ENCODE data around the gene LYAR. TPM values are rescaled to one million over a fixed set of nuclear protein-coding genes. Genes with fewer than 3 reads are reported as not detected.

LYAR gene
- total RNA-seq, 1 donor from 2014 or later, result 12.6 TPM

DNA sequence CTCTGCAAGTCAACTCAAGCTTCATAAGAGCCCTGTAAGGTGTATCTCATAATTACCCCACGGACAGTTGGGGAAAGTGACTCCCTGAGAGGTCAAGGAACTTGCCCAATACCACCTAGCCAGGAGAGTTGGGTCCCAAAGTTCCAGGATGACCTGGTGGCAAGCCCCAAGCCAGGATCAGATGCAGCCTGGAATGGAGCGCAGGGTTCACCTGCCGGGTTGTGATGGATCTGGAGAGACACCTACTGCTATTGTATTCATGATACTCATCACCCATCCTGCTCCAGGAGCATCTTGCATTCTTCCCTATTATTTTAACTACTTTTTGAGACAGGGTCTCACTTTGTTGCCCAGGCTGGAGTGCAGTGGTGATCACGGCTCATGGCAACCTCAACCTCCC lies 36.2 kb upstream of the LYAR start:
- H3K27ac Mint-ChIP-seq, result no peak overlapping the region
- H3K27me3 Mint-ChIP-seq (ENCODE audit: low read depth), result no peaks in the 10 kb centered on the region
- TF ChIP-seq, protein P1, sequence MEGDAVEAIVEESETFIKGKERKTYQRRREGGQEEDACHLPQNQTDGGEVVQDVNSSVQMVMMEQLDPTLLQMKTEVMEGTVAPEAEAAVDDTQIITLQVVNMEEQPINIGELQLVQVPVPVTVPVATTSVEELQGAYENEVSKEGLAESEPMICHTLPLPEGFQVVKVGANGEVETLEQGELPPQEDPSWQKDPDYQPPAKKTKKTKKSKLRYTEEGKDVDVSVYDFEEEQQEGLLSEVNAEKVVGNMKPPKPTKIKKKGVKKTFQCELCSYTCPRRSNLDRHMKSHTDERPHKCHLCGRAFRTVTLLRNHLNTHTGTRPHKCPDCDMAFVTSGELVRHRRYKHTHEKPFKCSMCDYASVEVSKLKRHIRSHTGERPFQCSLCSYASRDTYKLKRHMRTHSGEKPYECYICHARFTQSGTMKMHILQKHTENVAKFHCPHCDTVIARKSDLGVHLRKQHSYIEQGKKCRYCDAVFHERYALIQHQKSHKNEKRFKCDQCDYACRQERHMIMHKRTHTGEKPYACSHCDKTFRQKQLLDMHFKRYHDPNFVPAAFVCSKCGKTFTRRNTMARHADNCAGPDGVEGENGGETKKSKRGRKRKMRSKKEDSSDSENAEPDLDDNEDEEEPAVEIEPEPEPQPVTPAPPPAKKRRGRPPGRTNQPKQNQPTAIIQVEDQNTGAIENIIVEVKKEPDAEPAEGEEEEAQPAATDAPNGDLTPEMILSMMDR (IDR thresholded peaks at IDR 0.05; ENCODE audit: unreplicated experiment), result no peak
- H3K4me3 Mint-ChIP-seq, result no peak overlapping the region
- DNase-seq (ENCODE audit: low spot score in 2 of 2, unreplicated experiment in 2 of 2), result no peak
- peaks cover 5% of the 10 kb centered on the region for H3K4me1 Mint-ChIP-seq
- peaks cover 7% of the 10 kb centered on the region for H3K36me3 Mint-ChIP-seq
- no peaks in the 10 kb centered on the region for H3K9me3 Mint-ChIP-seq

DNA sequence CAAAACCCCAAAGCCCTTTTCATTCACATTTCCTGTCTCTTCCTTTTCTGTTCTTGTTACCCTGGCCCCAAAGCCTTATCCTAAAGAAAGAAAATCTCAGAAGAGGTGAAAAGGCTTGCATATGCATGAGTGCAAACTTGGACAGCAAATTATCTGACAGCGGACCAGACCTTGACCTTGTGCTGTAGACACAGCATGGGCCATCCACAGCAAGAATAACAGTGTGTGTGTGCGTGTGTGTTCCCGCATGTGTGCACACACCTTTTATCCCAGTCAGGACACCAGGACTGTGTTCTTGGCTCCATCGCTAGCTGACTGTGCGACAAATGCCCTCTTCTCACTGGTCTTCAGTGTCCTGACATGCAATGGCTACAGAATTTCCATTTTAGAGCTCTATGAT lies 35.4 kb upstream of the LYAR start:
- Mint-ChIP-seq H3K27ac (no peak overlapping the region), H3K36me3 (peaks cover 7% of the 10 kb centered on the region), H3K27me3 (ENCODE audit: low read depth) (no peaks in the 10 kb centered on the region), H3K4me1 (peaks cover 5% of the 10 kb centered on the region), H3K9me3 (no peaks in the 10 kb centered on the region), H3K4me3 (no peak overlapping the region)
- TF ChIP-seq, protein P1 (IDR thresholded peaks at IDR 0.05; ENCODE audit: unreplicated experiment), result no peak
- DNase-seq (ENCODE audit: low spot score in 2 of 2, unreplicated experiment in 2 of 2), result no peak

DNA sequence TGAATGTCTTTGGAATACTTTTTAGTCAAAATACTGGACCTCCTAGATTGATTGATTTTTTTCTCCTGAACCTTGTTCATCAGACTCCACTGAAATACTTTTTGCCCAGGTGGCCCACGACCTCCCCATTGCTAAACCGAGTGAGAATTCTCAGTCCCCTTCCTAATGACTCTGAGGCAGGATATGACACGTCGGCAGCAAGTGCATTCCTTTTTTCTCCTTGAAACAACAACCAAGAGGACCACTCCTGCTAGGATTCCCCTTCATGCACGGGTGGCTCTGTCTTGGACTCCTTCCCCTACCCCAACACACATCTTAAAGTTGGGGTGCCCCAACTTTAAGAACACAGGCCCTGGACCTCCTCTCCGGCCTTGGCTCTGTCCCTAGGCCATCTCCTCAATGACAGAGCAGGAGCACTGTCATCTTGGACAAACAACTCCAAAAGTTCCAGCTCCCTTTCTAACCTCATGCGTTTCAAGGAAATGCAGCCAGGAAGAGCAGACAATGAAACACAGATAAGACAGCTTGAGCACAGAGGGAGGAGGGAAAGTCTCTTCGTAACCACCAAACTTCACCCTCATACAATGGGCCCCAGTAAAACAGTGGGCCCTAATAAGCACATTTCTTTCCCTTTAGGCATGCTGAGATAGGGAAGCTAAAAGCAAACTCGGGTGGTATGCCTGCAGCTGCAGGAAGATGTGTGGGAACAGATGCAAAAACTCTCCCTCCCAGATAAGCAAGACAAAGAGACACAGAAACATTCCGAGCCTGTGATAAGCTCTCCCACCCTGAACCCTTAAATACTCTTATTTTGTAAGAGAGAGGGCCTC lies 34.0 kb upstream of the LYAR start:
- H3K36me3 Mint-ChIP-seq, result peaks cover 7% of the 10 kb centered on the region
- peak overlapping the region; percentile 27 for H3K27ac Mint-ChIP-seq
- TF ChIP-seq, protein P1 (IDR thresholded peaks at IDR 0.05; ENCODE audit: unreplicated experiment), result no peak
- DNase-seq (ENCODE audit: low spot score in 2 of 2, unreplicated experiment in 2 of 2), result no peak
- no peaks in the 10 kb centered on the region for H3K9me3 Mint-ChIP-seq
- H3K27me3 Mint-ChIP-seq (ENCODE audit: low read depth), result no peaks in the 10 kb centered on the region
- H3K4me1 Mint-ChIP-seq, result peaks cover 5% of the 10 kb centered on the region
- H3K4me3 Mint-ChIP-seq, result no peak overlapping the region

DNA sequence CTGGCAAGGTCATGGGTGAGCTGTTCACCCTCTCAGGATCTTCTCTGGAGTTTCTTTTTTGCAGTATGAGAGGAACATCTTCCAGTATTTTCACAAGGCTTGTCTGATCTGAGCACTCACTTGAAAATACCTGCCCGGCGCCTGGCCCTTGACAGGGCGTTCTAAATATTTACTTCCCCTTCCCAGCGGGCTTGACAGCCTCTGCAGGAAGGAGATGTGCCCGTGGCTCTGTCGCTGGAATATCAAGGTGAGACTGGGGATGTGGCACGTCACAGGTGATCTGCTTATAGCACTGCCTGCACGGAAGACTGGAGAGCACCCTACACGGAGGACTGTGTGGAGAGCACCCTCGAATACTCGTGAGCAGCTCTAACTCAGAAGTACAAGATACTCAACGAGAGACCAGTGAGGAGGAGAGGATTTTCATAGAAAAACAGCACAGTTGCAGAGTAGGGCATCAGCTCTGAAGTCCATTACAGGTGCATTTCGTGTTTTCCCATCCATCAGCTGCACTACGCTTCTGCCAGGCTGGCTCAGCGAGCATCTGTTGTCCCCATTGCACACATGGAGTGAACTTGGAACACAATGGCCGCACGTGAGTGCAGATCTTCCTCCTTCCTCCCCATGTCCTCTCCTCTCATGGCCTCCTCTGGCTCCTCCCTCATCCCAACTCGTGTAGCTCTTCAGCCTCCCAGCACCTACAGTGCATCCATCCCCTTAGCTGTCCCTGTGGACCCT lies 32.2 kb upstream of the LYAR start:
- no peak for DNase-seq (ENCODE audit: low spot score in 2 of 2, unreplicated experiment in 2 of 2)
- Mint-ChIP-seq H3K36me3 (peaks cover 11% of the 10 kb centered on the region), H3K27me3 (ENCODE audit: low read depth) (no peaks in the 10 kb centered on the region), H3K27ac (no peak overlapping the region), H3K4me3 (no peak overlapping the region), H3K4me1 (peaks cover 5% of the 10 kb centered on the region), H3K9me3 (no peaks in the 10 kb centered on the region)
- TF ChIP-seq, protein P1 (IDR thresholded peaks at IDR 0.05; ENCODE audit: unreplicated experiment), result no peak

DNA sequence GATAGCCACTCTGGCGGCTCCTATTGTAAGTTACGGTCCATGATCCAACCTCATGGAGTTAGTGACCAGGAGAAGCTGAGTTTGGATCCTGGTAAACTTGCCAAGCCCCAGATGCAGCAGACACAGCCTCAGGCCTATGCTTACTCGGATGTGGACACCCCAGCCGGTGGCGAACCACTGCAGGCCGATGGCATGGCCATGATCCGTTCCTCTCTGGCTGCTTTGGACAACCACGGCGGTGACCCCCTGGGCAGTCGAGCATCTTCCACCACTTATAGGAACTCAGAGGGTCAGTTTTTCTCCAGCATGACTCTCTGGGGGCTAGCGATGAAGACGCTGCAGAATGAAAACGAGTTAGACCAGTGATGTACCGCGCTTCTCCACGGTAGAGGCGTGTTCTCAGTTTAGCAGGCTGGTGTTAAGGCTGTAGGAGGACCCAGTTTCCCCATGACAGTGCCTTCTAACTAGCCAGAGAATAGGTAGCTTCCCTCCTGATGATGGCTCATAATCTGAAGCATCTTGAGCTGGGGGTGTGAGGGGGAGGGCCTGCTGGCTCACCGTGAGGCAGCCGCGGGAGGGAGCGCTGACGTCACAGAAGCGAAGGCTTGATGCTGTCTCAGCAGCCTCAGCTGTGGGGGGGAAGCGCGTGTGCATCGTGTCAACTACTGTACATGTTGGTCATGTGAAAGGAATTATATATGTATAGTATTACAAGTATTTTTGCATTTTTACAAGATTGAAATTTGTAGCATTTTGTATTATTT lies 31.2 kb upstream of the LYAR start:
- no peaks in the 10 kb centered on the region for H3K9me3 Mint-ChIP-seq

More for the DNA sequence above, 31.2 kb upstream of the LYAR start:
- TF ChIP-seq, protein P1 (IDR thresholded peaks at IDR 0.05; ENCODE audit: unreplicated experiment), result no peak
- Mint-ChIP-seq H3K4me3 (no peak overlapping the region), H3K27ac (no peak overlapping the region), H3K4me1 (peaks cover 5% of the 10 kb centered on the region), H3K36me3 (peaks cover 11% of the 10 kb centered on the region), H3K27me3 (ENCODE audit: low read depth) (no peaks in the 10 kb centered on the region)
- no peak for DNase-seq (ENCODE audit: low spot score in 2 of 2, unreplicated experiment in 2 of 2)
